Sigmoid colon (tissue), 7 donors: Measurements from ENCODE around the gene PCDHGA6. TPM values are rescaled to one million over a fixed set of nuclear protein-coding genes. Genes with fewer than 3 reads are reported as not detected.
"Not testable (repeated sequence)": the region's sequence is repeated elsewhere in the genome, so short reads cannot be mapped to it uniquely, and the experiment has no call there.

Experiments
- DNase-seq: peaks from one replicate; pipeline ENCODE4 v3.0.0-alpha.2; 2019
- H3K27ac ChIP-seq, 4 donors: fragments of 200-600 bp; sonication (generic); one replicate each; pipeline ENCODE4 v1.5.1; 2016 to 2019; ENCODE audit warnings: mild to moderate bottlenecking in 1 of 4
- H3K27me3 ChIP-seq, 3 donors: fragments of 200-600 bp; sonication (generic); one replicate each; pipeline ENCODE4 v1.5.1; 2019; ENCODE audit warnings: mild to moderate bottlenecking in 1 of 3
- H3K36me3 ChIP-seq, 4 donors: fragments of 200-600 bp; sonication (generic); one replicate each; pipeline ENCODE4 v1.5.1; 2016 to 2019
- H3K4me1 ChIP-seq, 4 donors: fragments of 200-600 bp; sonication (generic); one replicate each; pipeline ENCODE4 v1.5.1; 2017 to 2019
- H3K4me3 ChIP-seq, 4 donors: fragments of 200-600 bp; sonication (generic); one replicate each; pipeline ENCODE4 v1.5.1; 2017 to 2019; ENCODE audit warnings: mild to moderate bottlenecking in 2 of 4, moderate library complexity in 1 of 4
- H3K9me3 ChIP-seq, 4 donors: fragments of 200-600 bp in 3 of 4; sonication (generic) in 3 of 4; one replicate each; pipeline versions ENCODE4 v1.5.1 to v1.6.1; 2013 to 2019
- EP300 ChIP-seq, 4 donors: sonication (generic); formaldehyde crosslinking; IDR thresholded peaks; one replicate each; pipeline ENCODE4 v1.6.1; 2017; ENCODE audit warnings: antibody characterized with exemption in 4 of 4
- POLR2A ChIP-seq, 2 donors: fragments of 450-650 bp; IDR thresholded peaks; one replicate each; pipeline ENCODE4 v1.6.1; 2016; ENCODE audit warnings: antibody characterized with exemption in 2 of 2, mild to moderate bottlenecking in 2 of 2, moderate library complexity in 2 of 2
- POLR2AphosphoS5 ChIP-seq, 4 donors: sonication (generic); formaldehyde crosslinking; IDR thresholded peaks; one replicate each; pipeline ENCODE4 v1.6.1; 2017; ENCODE audit warnings: antibody characterized with exemption in 4 of 4
- WGBS, 2 donors: extraction: QIAGEN DNeasy Blood & Tissue Kit; methylation state at CpG; one replicate each; pipeline ENCODE4 v1.1.7; 2013; 5-methylcytosine and 5-hydroxymethylcytosine counted together
- intact Hi-C: fragments of 100-400 bp; cut with DNase I; formaldehyde crosslinking; loops from one replicate; pipeline ENCODE4 v1.15.1; 2023
- polyA plus RNA-seq, 3 donors: library from polyadenylated mRNA; stranded (reverse); fragments of 200-250 nt; gene quantifications; one replicate each; pipeline ENCODE4 v1.2.3, GENCODE V29; 2013
- total RNA-seq, 4 donors: library from RNA; depleted of rRNA; stranded (reverse); fragments of >200 nt; gene quantifications; one replicate each; pipeline ENCODE4 v1.1.0, GENCODE V29; 2016
- TF ChIP-seq, protein P1 (sequence below), 4 experiments: fragments of 450-650 bp in 3 of 4; fragments of 200-600 bp in 1 of 4; IDR thresholded peaks; one replicate each; pipeline ENCODE4 v1.5.1; 2016 to 2019; ENCODE audit warnings: antibody characterized with exemption in 4 of 4, mild to moderate bottlenecking in 3 of 4, moderate library complexity in 2 of 4
- donor health status: healthy with polysubstance abuse.
- donor health status: Bipolar disorder and iron deficiency.
- donor health status: healthy.

The PCDHGA6 gene
- total and polyA plus RNA-seq, 7 donors: 0.85 to 13.6 (median 5.8) TPM; not detected in 2

DNA sequence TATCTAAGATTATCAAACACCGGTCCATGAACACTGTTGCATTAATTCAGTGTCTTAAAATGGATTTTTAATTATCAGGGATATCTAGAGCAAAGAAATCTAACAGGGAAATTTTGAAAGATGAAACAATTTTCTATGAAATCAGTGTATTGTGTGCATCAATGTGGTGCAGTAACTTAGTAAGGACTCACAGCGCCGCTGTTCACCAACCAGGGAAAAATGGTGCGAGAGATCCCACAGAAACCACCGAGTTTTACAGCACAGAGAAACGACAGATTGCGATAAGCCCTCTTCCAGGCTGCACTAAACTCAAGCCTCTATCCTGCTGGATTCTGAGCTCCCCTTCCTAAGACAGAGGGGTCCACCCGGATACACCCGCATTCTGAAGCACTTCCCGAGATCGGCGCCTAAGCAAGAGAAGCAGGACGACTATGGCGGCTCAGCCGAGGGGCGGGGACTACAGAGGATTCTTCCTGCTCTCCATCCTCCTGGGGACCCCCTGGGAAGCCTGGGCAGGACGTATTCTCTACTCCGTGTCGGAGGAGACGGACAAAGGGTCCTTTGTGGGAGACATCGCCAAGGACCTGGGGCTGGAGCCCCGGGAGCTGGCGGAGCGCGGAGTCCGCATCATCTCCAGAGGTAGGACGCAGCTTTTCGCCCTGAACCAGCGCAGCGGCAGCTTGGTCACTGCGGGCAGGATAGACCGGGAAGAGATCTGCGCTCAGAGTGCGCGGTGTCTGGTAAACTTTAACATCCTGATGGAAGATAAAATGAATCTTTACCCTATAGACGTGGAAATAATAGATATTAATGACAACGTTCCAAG is 9.0 kb downstream of the PCDHGA6 start, which contains the start of gene PCDHGA7:
PCDHGA7 (plus strand) TSS at position 274 of the 826 bp plus-strand sequence; CDS start at position 432, 158 bp downstream.
- Histone ChIP-seq H3K4me3 (peak within 1 kb of the TSS in 1 of 4 donors; percentile 8), H3K27ac (no peak within 1 kb of the TSS), H3K27me3 (peaks cover 0 to 9% (median 0%) of the 10 kb centered on the region in 3 donors), H3K4me1 (no peaks in the 10 kb centered on the region), H3K9me3 (peaks cover 22 to 89% (median 66%) of the 10 kb centered on the region in 4 donors), H3K36me3 (peaks cover 0 to 6% (median 0%) of the 10 kb centered on the region in 4 donors)
- intact Hi-C loops: no loop called here
- 19 to 40% methylated on average over 37 of the region's 37 CpGs for WGBS, 2 donors
- no peak for TF ChIP-seq POLR2A (IDR thresholded peaks at IDR 0.05)
- TF ChIP-seq, protein P1, sequence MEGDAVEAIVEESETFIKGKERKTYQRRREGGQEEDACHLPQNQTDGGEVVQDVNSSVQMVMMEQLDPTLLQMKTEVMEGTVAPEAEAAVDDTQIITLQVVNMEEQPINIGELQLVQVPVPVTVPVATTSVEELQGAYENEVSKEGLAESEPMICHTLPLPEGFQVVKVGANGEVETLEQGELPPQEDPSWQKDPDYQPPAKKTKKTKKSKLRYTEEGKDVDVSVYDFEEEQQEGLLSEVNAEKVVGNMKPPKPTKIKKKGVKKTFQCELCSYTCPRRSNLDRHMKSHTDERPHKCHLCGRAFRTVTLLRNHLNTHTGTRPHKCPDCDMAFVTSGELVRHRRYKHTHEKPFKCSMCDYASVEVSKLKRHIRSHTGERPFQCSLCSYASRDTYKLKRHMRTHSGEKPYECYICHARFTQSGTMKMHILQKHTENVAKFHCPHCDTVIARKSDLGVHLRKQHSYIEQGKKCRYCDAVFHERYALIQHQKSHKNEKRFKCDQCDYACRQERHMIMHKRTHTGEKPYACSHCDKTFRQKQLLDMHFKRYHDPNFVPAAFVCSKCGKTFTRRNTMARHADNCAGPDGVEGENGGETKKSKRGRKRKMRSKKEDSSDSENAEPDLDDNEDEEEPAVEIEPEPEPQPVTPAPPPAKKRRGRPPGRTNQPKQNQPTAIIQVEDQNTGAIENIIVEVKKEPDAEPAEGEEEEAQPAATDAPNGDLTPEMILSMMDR (IDR thresholded peaks at IDR 0.05): no peak
- no peak for TF ChIP-seq EP300 (IDR thresholded peaks at IDR 0.05)
- TF ChIP-seq POLR2AphosphoS5 (IDR thresholded peaks at IDR 0.05): no peak
- peak; percentile 30 for DNase-seq

DNA sequence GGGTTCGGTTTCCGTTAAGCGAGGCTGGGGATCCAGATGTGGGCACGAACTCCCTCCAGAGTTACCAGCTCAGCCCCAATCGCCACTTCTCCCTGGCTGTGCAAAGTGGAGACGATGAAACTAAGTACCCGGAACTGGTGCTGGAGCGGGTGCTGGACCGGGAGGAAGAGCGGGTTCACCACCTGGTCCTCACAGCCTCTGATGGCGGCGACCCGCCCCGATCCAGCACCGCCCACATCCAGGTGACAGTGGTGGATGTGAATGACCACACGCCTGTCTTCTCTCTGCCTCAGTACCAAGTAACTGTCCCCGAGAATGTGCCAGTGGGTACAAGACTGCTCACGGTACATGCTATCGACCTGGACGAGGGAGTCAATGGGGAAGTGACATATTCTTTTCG is 9.7 kb downstream of the PCDHGA6 start:
- WGBS, 2 donors: 43 to 60% methylated on average over 21 of the region's 21 CpGs
- Histone ChIP-seq H3K4me3 (no peak overlapping the region), H3K4me1 (no peaks in the 10 kb centered on the region), H3K9me3 (peaks cover 24 to 86% (median 63%) of the 10 kb centered on the region in 4 donors), H3K36me3 (peaks cover 0 to 6% (median 0%) of the 10 kb centered on the region in 4 donors), H3K27ac (no peak overlapping the region), H3K27me3 (peaks cover 0 to 9% (median 0%) of the 10 kb centered on the region in 3 donors)
- intact Hi-C loops: no loop called here
- TF ChIP-seq POLR2A (IDR thresholded peaks at IDR 0.05): no peak
- no peak for TF ChIP-seq POLR2AphosphoS5 (IDR thresholded peaks at IDR 0.05)
- TF ChIP-seq, protein P1 (IDR thresholded peaks at IDR 0.05): no peak
- TF ChIP-seq EP300 (IDR thresholded peaks at IDR 0.05): no peak
- DNase-seq: no peak

DNA sequence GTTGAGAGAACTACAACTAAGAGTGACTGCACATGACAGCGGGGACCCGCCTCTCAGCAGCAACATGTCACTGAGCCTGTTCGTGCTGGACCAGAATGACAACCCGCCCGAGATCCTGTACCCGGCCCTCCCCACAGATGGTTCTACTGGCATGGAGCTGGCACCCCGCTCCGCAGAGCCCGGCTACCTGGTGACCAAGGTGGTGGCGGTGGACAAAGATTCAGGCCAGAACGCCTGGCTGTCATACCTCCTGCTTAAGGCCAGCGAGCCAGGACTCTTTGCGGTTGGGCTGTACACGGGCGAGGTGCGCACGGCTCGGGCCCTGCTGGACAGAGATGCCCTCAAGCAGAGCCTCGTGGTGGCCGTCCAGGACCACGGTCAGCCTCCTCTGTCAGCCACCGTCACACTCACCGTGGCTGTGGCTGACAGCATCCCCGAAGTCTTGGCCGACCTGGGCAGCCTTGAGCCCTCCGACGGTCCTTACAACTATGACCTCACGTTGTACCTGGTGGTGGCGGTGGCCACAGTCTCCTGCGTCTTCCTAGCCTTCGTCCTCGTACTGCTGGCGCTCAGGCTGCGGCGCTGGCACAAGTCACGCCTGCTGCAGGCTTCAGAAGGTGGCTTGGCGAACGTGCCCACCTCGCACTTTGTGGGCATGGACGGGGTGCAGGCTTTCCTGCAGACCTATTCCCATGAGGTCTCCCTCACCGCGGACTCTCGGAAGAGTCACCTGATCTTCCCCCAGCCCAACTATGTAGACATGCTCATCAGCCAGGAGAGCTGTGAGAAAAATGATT is 11.0 kb downstream of the PCDHGA6 start:
- intact Hi-C loops: no loop called here
- Histone ChIP-seq H3K9me3 (peaks cover 37 to 89% (median 73%) of the 10 kb centered on the region in 4 donors), H3K36me3 (peaks cover 0 to 6% (median 0%) of the 10 kb centered on the region in 4 donors), H3K27me3 (peaks cover 0 to 9% (median 0%) of the 10 kb centered on the region in 3 donors), H3K27ac (no peak overlapping the region), H3K4me1 (no peaks in the 10 kb centered on the region), H3K4me3 (no peak overlapping the region)
- no peak for TF ChIP-seq POLR2AphosphoS5 (IDR thresholded peaks at IDR 0.05)
- TF ChIP-seq, protein P1 (IDR thresholded peaks at IDR 0.05): no peak
- TF ChIP-seq POLR2A (IDR thresholded peaks at IDR 0.05): no peak
- TF ChIP-seq EP300 (IDR thresholded peaks at IDR 0.05): no peak
- 58 to 71% methylated on average over 43 of the region's 43 CpGs for WGBS, 2 donors
- DNase-seq: no peak

DNA sequence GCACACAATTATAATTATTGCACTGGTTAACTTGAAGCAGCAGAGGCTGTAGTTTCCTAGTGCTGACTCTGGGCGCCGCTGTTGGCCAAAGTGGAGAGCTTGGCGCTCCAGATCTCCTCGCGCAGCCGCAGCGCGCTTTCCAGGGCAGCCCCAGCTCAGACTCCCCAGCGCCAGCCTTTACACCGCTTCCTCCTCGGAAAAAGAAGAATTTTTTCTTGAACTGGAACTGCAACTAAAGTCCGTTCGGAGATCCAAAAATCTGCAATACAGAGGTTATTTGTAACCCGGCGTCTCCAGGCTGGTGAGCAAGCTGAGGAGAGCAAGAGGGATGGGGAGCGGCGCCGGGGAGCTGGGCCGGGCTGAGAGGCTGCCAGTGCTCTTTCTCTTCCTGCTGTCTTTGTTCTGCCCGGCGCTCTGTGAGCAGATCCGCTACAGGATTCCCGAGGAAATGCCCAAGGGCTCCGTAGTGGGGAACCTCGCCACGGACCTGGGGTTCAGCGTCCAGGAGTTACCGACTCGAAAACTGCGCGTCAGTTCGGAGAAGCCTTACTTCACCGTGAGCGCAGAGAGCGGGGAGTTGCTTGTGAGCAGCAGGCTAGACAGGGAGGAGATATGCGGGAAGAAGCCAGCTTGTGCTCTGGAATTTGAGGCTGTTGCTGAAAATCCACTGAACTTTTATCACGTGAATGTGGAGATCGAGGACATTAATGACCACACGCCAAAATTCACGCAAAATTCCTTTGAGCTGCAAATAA is 14.0 kb downstream of the PCDHGA6 start, which contains the start of gene PCDHGB4:
PCDHGB4 (plus strand) TSS at position 142 of the 755 bp plus-strand sequence; CDS start at position 329, 187 bp downstream.
- H3K36me3 ChIP-seq, DNase-seq, intact Hi-C loops, H3K27me3 ChIP-seq, H3K4me1 ChIP-seq, H3K27ac ChIP-seq, H3K4me3 ChIP-seq: not testable (repeated sequence)
- peaks cover 39 to 95% (median 73%) of the 10 kb centered on the region in 4 donors for H3K9me3 ChIP-seq
- WGBS, 2 donors: 17 to 42% methylated on average over 21 to 22 of the region's 40 CpGs
- TF ChIP-seq, protein P1 (IDR thresholded peaks at IDR 0.05): peak in 1 of 4 experiments; percentile 13
